GM12878 (cell line): Measurements from ENCODE around the gene LKAAEAR1. TPM values are rescaled to one million over a fixed set of nuclear protein-coding genes. Genes with fewer than 3 reads are reported as not detected.
"Not testable (repeated sequence)": the region's sequence is repeated elsewhere in the genome, so short reads cannot be mapped to it uniquely, and the experiment has no call there.

Experiments
- ATAC-seq: fragments of 200-7000 bp; cut with Tn5 transposase; 3 replicates; pipeline ENCODE4 v1.9.1; 2020; ENCODE audit warnings: mild to moderate bottlenecking, moderate library complexity
- BruUV-seq: library from RNA; stranded (reverse); fragments of 400-500 nt; replicated peaks from 2 replicates; lab custom pipeline; 2021; lab: Mats Ljungman, UMichigan
- CTCF ChIA-PET: fragments of 300-600 bp; sonication (Branson Sonifier 250); formaldehyde crosslinking; extraction: SDS; loops from one replicate; lab custom pipeline; 2021; ENCODE audit warnings: inconsistent platforms; lab: Yijun Ruan, JAX
- POLR2A ChIA-PET: fragments of 350-600 bp; formaldehyde crosslinking; extraction: SDS; loops from one replicate; lab custom pipeline; 2021; ENCODE audit warnings: inconsistent platforms; lab: Charles Lee
- RAD21 ChIA-PET: fragments of 300-600 bp; sonication (Branson Sonifier 250); formaldehyde crosslinking; loops from one replicate; lab custom pipeline; 2023; ENCODE audit warnings: antibody characterized with exemption; ENCODE audit not compliant: unreplicated experiment; lab: Charles Lee
- SMC1A ChIA-PET: fragments of 300-600 bp; sonication (Branson Sonifier 250); formaldehyde crosslinking; loops from one replicate; lab custom pipeline; 2023; ENCODE audit not compliant: unreplicated experiment, uncharacterized antibody; lab: Charles Lee
- DNase-seq: peaks from one replicate; pipeline ENCODE4 v3.0.0-alpha.2; 2011; ENCODE audit warnings: low read depth, low spot score
- FAIRE-seq: peaks from 3 replicates; lab custom pipeline; 2011; peaks lifted over from hg19 to GRCh38; lab: Jason Lieb, UNC
- H2AFZ ChIP-seq: 2 replicates; pipeline ENCODE4 v1.6.0; 2011; ENCODE audit warnings: low read depth, low read length, control low read depth; ENCODE audit not compliant: control insufficient read depth
- H3K27ac ChIP-seq: 2 replicates; pipeline ENCODE4 v1.5.1; 2011; ENCODE audit warnings: control low read depth; ENCODE audit not compliant: control insufficient read depth, insufficient read depth
- H3K27me3 ChIP-seq, 2 experiments: replicated peaks in 1 of 2; 2 replicates each; pipeline versions ENCODE4 v1.6.0 to v1.6.1; 2011; ENCODE audit warnings: low read length in 1 of 2; ENCODE audit not compliant: control insufficient read depth in 2 of 2, insufficient read depth in 2 of 2
- H3K36me3 ChIP-seq, 2 experiments: 2 replicates each; pipeline ENCODE4 v1.5.1; 2011; ENCODE audit warnings: low read length in 1 of 2; ENCODE audit not compliant: control insufficient read depth in 2 of 2, insufficient read depth in 2 of 2
- H3K4me1 ChIP-seq: 2 replicates; pipeline ENCODE4 v1.6.1; 2011; ENCODE audit warnings: mild to moderate bottlenecking, low read length, moderate library complexity, mixed read lengths; ENCODE audit not compliant: control insufficient read depth, insufficient read depth
- H3K4me2 ChIP-seq: 2 replicates; pipeline ENCODE4 v1.6.0; 2011; ENCODE audit warnings: control low read depth; ENCODE audit not compliant: control insufficient read depth, insufficient read depth
- H3K4me3 ChIP-seq: fragments of 200-600 bp; sonication (generic); 2 replicates; pipeline ENCODE4 v1.5.1; 2016
- H3K79me2 ChIP-seq: 2 replicates; pipeline ENCODE4 v1.6.0; 2011; ENCODE audit warnings: low read length; ENCODE audit not compliant: control insufficient read depth, insufficient read depth
- H3K9ac ChIP-seq: 2 replicates; pipeline ENCODE4 v1.8.0; 2011; ENCODE audit warnings: low read length, control low read depth, mixed read lengths; ENCODE audit not compliant: control insufficient read depth, insufficient read depth
- H3K9me3 ChIP-seq: replicated peaks from 3 replicates; pipeline ENCODE4 v1.5.1; 2011; ENCODE audit warnings: mild to moderate bottlenecking, low read length; ENCODE audit not compliant: control insufficient read depth, insufficient read depth
- H4K20me1 ChIP-seq: 2 replicates; pipeline ENCODE4 v1.6.0; 2011; ENCODE audit not compliant: control insufficient read depth, insufficient read depth
- ATF7 ChIP-seq: fragments of 450-650 bp; IDR thresholded peaks from 2 replicates; pipeline ENCODE4 v1.6.1; 2016; ENCODE audit warnings: low read depth, mild to moderate bottlenecking
- BRCA1 ChIP-seq: IDR thresholded peaks from 2 replicates; pipeline ENCODE4 v1.6.1; 2011; ENCODE audit warnings: low read depth, low read length, improper control_type of control experiment
- DPF2 ChIP-seq: fragments of 450-650 bp; IDR thresholded peaks from 2 replicates; pipeline ENCODE4 v1.6.1; 2017; ENCODE audit warnings: mild to moderate bottlenecking
- MYB ChIP-seq: fragments of 150-350 bp; IDR thresholded peaks from 2 replicates; pipeline ENCODE4 v1.6.1; 2014; ENCODE audit warnings: mild to moderate bottlenecking, low read depth, low read length, borderline replicate concordance
- POLR2AphosphoS2 ChIP-seq: IDR thresholded peaks from 2 replicates; pipeline ENCODE4 v1.6.1; 2011; ENCODE audit warnings: low read depth, mild to moderate bottlenecking, low read length, improper control_type of control experiment, moderate library complexity
- RELA ChIP-seq: fragments of 450-650 bp; IDR thresholded peaks from 2 replicates; pipeline ENCODE4 v1.8.0; 2014; ENCODE audit warnings: borderline replicate concordance; ENCODE audit not compliant: partially characterized antibody
- RFX5 ChIP-seq: IDR thresholded peaks from 2 replicates; pipeline ENCODE4 v1.6.1; 2011; ENCODE audit warnings: low read depth, low read length, improper control_type of control experiment
- YBX1 ChIP-seq: fragments of 450-650 bp; IDR thresholded peaks from 2 replicates; pipeline ENCODE4 v1.6.1; 2016; ENCODE audit warnings: antibody characterized with exemption
- WGBS: methylation state at CpG from one replicate; pipeline ENCODE4 v1.1.6; 2016; ENCODE audit warnings: low lambda C conversion rate; ENCODE audit not compliant: insufficient replicate concordance, insufficient coverage; ENCODE audit errors: missing lambda C conversion rate; 5-methylcytosine and 5-hydroxymethylcytosine counted together
- in situ Hi-C: fragments of 300-500 bp; cut with MboI; formaldehyde crosslinking; loops from 9 replicates; pipeline ENCODE4 v1.14.3; 2018; ENCODE audit warnings: mixed read lengths
- intact Hi-C: fragments of 100-400 bp; cut with micrococcal nuclease; formaldehyde crosslinking; loops from one replicate; pipeline ENCODE4 v1.14.2; 2022; ENCODE audit not compliant: unreplicated experiment
- polyA plus RNA-seq, 11 experiments: library from polyadenylated mRNA; depleted of rRNA in 4 of 11; unstranded in 6 of 11; stranded (reverse) in 5 of 11; fragments of >200 nt; fragmentation: Nextera tagmentation in 4 of 11; fragmentation: Illumina TruSeq in 1 of 11; extraction: Ambion mirVana in 4 of 11; extraction: Trizol in 1 of 11; gene quantifications; 1 replicate in 1 of 11; 2 replicates in 10 of 11; pipeline versions ENCODE4 v1.2.1 to v1.2.3, GENCODE V29; 2011 to 2016; ENCODE audit warnings: inconsistent platforms in 2 of 11, missing spikeins in 2 of 11, low read depth in 1 of 11
- total RNA-seq, 4 experiments: library from RNA; depleted of rRNA in 3 of 4; stranded (reverse); fragments of >200 nt in 3 of 4; fragmentation: Illumina TruSeq in 1 of 4; extraction: Trizol in 1 of 4; gene quantifications; 2 replicates each; pipeline versions ENCODE4 v1.2.1 to v1.2.3, GENCODE V29; 2013 to 2021
- TF ChIP-seq, protein P1 (sequence below): fragments of 450-650 bp; IDR thresholded peaks from 2 replicates; pipeline ENCODE4 v1.6.1; 2017; ENCODE audit warnings: borderline replicate concordance
- TF ChIP-seq, protein P2 (sequence below): fragments of 450-650 bp; IDR thresholded peaks from 2 replicates; pipeline ENCODE4 v1.6.1; 2017; ENCODE audit warnings: mild to moderate bottlenecking

Gene LKAAEAR1
- total and polyA plus RNA-seq, 10 of the 15 experiments (the other 5 are each of a cell fraction or from before 2014, with no cell fraction given) = not detected

DNA sequence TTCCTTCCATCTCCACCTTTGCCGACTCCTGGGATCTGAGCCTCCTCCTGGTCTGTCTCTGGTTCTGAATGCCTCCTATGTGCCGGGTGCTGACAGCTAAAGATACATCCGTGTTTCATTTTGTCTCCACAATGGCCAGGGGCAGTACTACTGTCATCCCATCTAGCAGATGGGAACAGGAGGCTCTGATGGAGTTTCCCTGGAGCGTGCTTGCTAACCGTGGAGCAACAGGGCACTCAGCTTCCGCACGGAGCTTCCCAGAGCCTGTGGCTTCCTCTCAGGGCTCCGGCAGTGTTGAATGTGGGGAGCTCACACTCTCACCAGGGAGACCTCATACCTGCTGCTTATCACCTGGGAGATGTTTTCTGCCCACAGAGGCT, 35.1 kb upstream of the LKAAEAR1 start:
- Histone ChIP-seq H3K36me3 (no peaks in the 10 kb centered on the region), H3K9ac (no peak overlapping the region), H2AFZ (no peak overlapping the region), H4K20me1 (no peaks in the 10 kb centered on the region), H3K79me2 (no peaks in the 10 kb centered on the region), H3K4me2 (no peak overlapping the region), H3K4me1 (peaks cover 5% of the 10 kb centered on the region), H3K9me3 (no peaks in the 10 kb centered on the region), H3K4me3 (no peak overlapping the region), H3K27ac (no peak overlapping the region), H3K27me3 (no peaks in the 10 kb centered on the region; a peak in 1 of 4 replicates)
- no peak for FAIRE-seq
- ChIA-PET SMC1A (interaction anchor here (1.0 to 3.3 kb wide), 5 partner anchors 9 to 80 kb away, joined by 5 to 13 read pairs (median 11); partner anchors contain the start of genes LKAAEAR1, OPRL1 and RGS19), POLR2A (interaction anchor here (1.2 to 2.0 kb wide), 3 partner anchors 9 to 36 kb away, joined by 5 to 12 read pairs (median 6); partner anchors contain the start of gene LKAAEAR1), CTCF (interaction anchor here (1.5 to 4.0 kb wide), 8 partner anchors 11 to 139 kb away, joined by 5 to 65 read pairs (median 14); partner anchors contain the start of genes LKAAEAR1, NPBWR2, OPRL1 and PRPF6), RAD21 (interaction anchor here (1.1 to 3.0 kb wide), 6 partner anchors 19 to 137 kb away, joined by 3 to 67 read pairs (median 5); partner anchors contain the start of genes LKAAEAR1, OPRL1 and RGS19)
- ATAC-seq = no peak
- WGBS = 81% methylated on average over 8 of the region's 8 CpGs
- BruUV-seq = no TSS peak
- no peak for DNase-seq
- intact Hi-C loops = no loop called here
- no peak for TF ChIP-seq POLR2AphosphoS2
- TF ChIP-seq, protein P1, sequence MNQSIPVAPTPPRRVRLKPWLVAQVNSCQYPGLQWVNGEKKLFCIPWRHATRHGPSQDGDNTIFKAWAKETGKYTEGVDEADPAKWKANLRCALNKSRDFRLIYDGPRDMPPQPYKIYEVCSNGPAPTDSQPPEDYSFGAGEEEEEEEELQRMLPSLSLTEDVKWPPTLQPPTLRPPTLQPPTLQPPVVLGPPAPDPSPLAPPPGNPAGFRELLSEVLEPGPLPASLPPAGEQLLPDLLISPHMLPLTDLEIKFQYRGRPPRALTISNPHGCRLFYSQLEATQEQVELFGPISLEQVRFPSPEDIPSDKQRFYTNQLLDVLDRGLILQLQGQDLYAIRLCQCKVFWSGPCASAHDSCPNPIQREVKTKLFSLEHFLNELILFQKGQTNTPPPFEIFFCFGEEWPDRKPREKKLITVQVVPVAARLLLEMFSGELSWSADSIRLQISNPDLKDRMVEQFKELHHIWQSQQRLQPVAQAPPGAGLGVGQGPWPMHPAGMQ = no peak
- no peak for TF ChIP-seq YBX1
- no peak for TF ChIP-seq MYB
- TF ChIP-seq RFX5 = no peak
- no peak for TF ChIP-seq BRCA1
- no peak for TF ChIP-seq ATF7
- TF ChIP-seq, protein P2, sequence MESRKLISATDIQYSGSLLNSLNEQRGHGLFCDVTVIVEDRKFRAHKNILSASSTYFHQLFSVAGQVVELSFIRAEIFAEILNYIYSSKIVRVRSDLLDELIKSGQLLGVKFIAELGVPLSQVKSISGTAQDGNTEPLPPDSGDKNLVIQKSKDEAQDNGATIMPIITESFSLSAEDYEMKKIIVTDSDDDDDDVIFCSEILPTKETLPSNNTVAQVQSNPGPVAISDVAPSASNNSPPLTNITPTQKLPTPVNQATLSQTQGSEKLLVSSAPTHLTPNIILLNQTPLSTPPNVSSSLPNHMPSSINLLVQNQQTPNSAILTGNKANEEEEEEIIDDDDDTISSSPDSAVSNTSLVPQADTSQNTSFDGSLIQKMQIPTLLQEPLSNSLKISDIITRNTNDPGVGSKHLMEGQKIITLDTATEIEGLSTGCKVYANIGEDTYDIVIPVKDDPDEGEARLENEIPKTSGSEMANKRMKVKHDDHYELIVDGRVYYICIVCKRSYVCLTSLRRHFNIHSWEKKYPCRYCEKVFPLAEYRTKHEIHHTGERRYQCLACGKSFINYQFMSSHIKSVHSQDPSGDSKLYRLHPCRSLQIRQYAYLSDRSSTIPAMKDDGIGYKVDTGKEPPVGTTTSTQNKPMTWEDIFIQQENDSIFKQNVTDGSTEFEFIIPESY = no peak
- TF ChIP-seq RELA = no peak
- TF ChIP-seq DPF2 = no peak
- in situ Hi-C loops = no loop called here

DNA sequence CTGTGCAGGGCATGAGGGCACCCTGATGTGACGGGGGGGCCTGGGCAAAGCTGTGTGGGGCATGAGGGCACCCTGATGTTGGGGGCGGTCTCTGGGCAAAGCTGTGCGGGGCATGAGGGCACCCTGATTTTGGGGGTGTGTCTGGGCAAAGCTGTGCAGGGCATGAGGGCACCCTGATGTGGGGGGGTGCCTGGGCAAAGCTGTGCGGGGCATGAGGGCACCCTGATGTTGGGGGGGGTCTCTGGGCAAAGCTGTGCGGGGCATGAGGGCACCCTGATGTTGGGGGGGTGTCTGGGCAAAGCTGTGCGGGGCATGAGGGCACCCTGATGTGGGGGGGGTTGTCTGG, 33.2 kb upstream of the LKAAEAR1 start:
- H4K20me1 ChIP-seq, POLR2A ChIA-PET, FAIRE-seq, H3K4me1 ChIP-seq, RAD21 ChIA-PET, SMC1A ChIA-PET, H2AFZ ChIP-seq, H3K27me3 ChIP-seq, in situ Hi-C loops, H3K79me2 ChIP-seq, ATAC-seq, H3K9ac ChIP-seq, H3K36me3 ChIP-seq, H3K9me3 ChIP-seq, H3K4me2 ChIP-seq, BruUV-seq, H3K4me3 ChIP-seq, H3K27ac ChIP-seq, DNase-seq, intact Hi-C loops: not testable (repeated sequence)
- CTCF ChIA-PET = interaction anchor here (1.5 to 1.7 kb wide), 2 partner anchors 17 to 34 kb away, joined by 4 to 7 read pairs; no protein-coding TSS in a partner anchor
- WGBS = 89% methylated on average over 1 of the region's 6 CpGs
